ENCODE data around the gene SESN3.

The SESN3 gene

DNA sequence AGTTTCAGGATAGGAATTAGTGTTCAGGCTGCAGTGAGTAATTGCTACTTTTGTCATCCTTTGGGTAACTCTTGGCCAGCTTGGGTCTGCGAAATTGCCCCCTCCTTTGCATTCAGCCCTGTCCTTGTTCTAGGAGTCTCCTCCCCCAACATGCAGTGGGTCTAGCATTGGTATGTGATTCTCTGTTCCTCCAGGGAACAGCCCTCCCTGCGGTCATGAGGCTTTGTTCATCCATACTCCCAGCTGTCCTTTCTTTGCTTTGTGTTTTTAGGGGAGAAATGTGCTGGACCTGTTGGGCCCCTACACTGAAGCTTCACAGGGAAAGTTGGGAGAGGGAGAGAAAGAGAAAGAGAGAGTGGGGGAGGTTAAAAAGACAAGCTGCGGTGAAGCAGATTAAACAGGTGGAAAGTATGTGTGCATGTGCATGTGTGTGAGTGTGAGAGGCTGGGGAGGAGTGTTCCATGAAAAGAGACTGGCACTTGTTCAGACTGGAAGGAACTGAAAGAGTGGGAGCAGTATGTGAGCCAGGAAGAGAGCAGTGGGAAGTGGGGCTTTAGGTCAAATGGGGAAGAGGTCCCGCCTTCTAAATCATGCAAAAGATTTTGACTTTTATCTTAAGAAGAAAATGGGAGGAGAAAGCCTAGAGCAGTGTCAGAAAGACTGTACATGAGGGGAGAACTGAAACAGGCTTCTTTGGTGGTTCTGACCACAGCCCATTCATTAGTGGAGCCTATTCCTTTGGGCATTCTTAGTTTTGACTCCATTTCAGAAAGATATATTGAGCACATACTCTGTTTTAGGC lies 17.9 kb upstream of the SESN3 start:
- DNase-seq, result no peak

- no peak for DNase-seq
Observed at GRCh38 chr11:95247883-95248282, 16.9 kb upstream of the SESN3 start.

GRCh38 chr11:95247127-95247684 lies 16.2 kb upstream of the SESN3 start:
- no peak for DNase-seq

DNA sequence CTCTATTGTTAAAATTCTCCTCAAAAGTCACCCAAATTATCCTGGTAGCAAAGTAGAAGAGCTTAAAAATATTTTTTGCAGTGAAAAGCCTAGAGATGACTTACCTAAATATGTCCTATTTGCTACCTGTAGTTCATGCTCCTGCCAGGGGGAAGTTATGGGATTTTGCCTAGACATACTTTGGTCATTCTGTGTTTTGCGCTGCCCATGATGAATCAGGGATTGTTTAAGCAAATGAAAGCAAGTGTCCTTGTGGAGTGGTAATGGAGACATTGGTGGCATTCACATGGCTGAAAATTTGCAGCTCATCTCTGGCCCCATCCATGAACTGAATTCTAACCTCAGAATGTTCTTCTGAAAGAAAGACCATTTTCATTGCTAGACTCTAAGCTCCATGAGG lies 14.6 kb upstream of the SESN3 start:
- DNase-seq, result no peak

DNA sequence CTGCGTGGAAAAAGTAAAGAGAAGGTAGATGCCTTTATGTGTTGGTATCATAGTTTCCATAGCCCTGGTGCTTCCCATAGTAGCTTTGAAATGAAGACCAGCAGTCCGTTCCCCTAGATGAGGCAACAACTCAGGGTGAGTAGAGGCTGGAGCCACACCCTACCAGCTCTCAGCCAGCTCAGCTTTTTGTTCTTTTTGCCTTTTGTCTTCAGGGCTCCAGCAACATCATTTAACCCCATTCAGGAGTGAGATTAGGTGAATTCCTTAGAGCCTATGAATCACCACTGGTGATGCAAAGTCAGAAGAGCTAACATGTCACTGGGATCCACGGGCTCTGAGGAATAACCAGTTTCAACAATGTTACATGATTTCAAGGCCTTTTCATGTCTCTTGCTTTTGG lies 14.0 kb upstream of the SESN3 start:
- DNase-seq, result no peak

DNA sequence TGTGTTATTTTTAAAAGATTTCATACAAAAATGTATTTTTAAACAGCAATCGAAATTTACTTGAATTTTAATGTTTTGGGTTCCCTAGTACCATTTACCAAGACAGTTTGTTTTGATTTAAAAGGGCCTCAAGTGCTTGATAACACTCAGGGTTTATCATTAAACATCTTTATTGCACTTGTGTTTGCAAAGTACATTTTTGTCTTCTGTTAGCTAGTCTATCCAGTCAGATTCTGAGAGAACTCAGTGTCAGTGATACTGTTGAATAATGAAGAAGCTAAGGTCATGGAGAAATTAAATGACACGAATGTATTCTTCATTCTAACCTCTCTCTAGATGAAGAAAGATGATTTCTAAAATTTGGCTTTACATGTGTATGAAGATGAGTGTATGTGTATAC lies 12.7 kb upstream of the SESN3 start:
- DNase-seq, result no peak

DNA sequence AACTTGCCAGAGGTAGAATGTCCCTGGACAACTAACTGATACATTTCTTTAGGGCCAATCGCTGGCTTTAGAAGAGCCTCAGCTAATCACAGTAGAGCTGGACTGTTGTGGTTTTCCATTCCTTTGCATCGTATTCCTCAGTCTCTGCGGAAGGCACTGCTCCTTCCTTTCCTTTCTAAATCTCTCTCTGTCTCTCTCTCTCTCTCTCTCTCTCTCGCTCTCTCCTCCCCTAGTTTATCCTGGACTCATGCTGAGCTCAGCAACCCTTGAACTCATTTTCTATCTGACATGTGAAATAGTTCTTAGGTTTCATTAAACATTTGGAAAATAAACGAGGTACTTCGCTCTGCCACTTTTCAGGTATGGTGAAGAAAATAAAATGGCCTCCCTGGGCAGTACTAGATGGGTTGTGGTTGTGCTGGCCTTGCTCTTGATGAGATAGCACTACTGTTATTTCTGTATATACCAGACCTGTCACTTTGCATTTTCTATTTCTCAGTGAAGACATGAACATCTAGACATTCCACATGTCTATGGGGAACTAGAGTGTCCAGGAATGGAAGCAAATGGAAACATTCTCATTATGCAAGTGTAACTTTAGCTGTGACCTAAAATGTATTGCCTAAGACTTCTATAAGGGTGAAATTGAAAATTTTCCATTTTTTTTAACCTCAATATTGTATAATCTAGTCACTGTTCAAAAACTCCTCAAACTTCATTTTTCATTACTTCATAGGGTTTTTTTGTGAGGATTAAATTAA lies 12.0 kb upstream of the SESN3 start:
- DNase-seq, result no peak

DNA sequence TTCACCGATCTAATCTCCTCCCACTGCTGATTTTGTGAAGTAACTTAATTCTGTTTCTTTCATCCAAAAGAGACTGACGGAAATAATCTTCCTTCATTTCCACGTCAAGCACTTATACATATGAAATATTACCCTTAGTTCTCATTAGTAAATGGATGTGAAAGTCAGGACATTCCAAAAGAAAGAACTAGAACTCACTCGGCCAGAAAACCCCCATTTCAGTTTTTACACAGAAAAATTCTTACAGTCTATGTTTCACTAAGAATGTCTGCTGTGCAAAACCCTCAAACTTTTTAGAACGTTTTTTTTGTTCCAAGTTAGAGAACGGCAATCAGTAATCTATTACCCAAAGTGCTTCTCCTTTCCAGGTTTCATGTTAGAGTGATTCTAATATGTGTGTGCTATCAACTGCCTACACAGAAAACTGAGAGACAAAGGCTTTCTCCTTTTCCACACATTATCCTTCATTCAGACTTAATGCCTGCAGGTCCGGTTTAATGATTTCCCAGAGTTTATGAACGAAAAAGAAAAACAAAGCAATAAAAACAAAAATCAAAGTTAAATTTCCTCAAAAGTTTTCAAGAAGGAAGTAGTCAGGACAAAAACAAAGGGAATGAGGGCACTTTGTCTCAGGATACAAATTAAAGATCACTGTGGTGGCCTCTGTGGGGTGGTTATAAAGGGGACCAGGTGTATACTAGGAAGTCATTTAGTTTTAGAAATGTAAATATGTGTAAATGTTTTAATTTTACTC lies 11.3 kb upstream of the SESN3 start:
- no peak for DNase-seq

GRCh38 chr11:95241681-95242081 lies 10.7 kb upstream of the SESN3 start:
- no peak for DNase-seq

DNA sequence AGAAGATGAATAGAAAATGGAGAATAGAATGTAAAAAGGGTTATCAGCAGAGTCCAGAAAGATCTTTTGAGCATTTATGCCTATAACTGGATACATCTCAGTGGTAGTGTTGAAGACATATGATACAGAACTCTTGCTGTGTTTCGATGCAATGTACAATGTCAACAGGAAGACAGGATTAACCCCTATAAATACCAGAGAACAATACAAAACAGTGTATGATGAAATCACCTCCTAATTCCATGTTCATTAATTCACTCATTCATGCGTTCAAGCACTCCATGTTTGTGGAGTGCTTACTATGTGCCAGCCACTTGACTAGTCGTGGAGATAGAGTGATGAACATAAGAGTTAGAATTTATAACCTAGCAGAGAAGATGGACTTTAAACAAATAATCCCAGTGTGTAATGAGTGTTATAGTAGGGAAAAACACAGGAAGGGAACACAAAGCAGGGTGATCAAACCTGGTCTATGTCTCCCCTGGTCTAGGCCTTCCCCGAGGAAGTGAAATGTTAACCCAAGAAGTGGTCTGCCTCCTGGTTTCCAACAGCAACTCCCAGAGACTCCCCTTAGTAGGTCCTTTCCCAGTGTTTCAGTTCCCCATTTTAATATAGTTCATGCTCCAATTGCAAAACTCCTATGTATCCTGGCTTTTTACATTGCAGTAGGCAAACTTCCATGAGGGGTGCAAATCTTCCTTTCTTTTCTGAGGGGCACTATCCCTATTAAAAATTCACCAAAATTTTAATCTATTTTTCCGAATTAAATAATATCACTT lies 9.1 kb upstream of the SESN3 start:
- no peak for DNase-seq

GRCh38 chr11:95232666-95233065 lies 1.7 kb upstream of the SESN3 start:
- DNase-seq, result no peak

GRCh38 chr11:95231881-95232605 lies 1.0 kb upstream of the SESN3 start:
- peak; percentile 78 for DNase-seq

GRCh38 chr11:95230810-95231126 lies 234 bp downstream of the SESN3 start:
- no peak for DNase-seq

- peak; percentile 49 for DNase-seq
Observed at GRCh38 chr11:95229993-95230809, 801 bp downstream of the SESN3 start.

DNA sequence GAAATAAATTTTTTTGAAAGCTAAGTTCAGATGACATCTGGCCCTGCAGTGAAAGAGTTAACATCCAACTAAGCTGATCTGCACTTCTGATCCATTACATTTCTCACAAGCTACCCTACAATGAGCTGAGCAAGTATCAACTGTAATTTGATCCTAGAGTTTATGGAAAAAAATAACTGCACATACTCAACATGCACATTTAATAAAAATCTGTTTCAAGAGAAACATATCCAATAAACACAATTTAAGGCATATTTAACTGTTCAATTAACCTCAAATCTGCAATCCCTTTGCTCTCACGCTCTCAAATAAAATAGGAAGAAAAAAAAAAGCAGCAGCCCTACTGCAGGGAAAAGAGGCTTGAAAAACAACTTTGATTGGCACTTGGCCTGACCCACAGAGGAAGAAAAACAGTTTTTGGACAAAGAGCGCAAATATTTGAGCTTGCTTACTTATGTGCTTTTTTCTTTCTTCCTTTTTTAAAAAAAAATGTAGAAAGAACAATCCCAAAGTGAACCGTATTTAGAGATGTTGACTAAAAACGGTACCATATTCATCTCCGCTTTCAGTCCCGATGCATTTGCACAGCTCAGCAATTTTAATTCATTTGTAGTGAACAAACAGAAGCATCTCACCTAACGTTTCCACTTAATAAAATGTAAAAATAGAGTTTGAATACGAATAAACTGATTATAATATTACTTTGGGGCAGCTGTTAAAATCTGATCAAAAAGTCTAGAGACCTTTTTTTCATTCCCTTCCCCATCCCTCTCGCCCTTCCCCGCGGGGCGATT lies 1.6 kb downstream of the SESN3 start:
- DNase-seq, result no peak

DNA sequence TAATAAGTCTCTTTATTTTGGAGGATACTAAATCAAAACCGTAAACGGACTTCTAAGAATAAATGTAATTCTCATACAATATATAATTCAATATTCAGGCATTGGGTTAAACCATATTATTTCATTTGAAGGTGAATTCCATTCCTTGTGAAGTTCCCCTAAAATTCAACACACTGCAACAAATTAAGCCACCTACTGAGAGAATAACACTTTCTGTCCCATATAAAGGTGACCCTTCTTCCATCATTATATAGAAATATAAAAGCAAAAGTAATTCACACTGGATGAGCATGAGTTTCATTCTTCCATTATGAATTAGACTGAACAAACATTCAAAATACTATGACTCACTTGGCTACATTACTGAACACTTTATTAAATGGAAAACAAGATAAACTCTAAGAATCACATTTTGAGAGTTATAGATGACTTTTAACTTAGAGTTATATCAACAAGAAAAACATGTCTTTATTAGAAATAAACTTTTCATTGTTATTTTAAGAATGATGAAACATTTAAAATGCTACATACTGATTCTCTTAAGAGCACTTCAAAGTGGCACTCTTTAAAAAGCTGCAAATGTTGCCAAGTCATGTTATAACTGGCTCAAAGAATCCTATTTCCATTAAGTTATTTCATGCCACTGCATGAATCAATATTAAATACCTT lies 2.8 kb downstream of the SESN3 start:
- no peak for DNase-seq

DNA sequence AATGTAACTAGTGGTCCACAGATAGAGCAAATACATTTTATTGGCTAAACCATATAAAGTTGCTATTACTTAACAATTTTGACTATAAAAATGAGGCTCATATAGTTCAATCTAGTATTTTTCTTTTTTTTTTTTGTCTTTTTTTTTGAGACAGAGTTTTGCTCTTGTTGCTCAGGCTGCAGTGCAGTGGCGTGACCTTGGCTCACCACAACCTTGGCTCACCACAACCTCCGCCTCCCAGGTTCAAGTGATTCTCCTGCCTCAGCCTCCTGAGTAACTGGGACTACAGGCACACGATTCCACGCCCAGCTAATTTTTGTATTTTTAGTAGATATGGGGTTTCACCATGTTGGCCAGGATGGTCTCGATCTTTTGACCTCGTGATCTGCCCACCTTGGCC lies 3.9 kb downstream of the SESN3 start:
- DNase-seq, result peak; percentile 51

DNA sequence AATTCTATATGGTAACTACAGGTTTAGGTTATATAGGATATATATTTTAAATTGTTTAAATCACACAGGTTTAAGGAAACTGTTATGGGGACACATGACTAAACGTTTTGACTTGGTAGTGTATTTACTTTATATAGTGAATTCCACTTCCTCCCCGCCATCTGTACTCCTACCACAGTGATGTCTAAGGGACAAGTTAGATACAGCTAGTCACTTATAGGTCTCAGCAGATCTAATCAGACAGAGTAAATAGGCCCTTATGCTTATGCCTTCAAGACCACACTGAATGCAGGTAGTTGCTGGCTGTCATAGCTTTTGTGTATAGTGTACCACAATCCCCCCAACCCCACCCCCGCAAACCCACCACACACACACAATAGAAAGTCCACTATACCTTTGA lies 8.2 kb downstream of the SESN3 start:
- DNase-seq, result peak; percentile 14

DNA sequence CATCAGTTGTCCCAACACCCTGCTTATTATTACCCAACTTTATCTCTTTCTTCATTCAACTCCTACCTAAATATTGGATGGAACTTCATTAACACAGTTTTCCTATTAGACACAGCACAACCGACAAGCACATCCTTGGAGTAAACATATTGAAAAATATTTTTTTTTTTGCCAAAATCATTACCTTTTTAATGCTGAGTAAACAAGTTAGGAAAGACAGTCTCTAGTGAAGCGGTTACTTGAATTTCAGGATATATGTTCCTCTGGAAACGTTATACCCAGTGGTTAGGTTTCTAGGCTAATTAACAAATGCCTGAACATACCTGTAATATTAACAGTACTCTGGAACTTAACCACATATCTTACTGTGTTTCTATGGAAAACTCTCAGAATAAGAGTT lies 11.4 kb downstream of the SESN3 start:
- no peak for DNase-seq

- no peak for DNase-seq
Observed at GRCh38 chr11:95218149-95218548, 12.9 kb downstream of the SESN3 start.

All from CD4-positive, alpha-beta T cell treated with Interleukin-17A for 4 hours (primary cell).